ENCODE results near the gene NEURL2.

Gene NEURL2

GRCh38 chr20:45910670-45911485, 19.9 kb upstream of the NEURL2 start:
- peak overlapping the region; percentile 45 for H3K4me3 ChIP-seq (ENCODE audit: low read depth, low read length)
- no peak for TF ChIP-seq CTCF (IDR thresholded peaks at IDR 0.05; ENCODE audit: low read depth, low read length, missing control alignments)
- DNase-seq (ENCODE audit: low read depth): peak; percentile 99

GRCh38 chr20:45909817-45910669, 19.0 kb upstream of the NEURL2 start:
- H3K4me3 ChIP-seq (ENCODE audit: low read depth, low read length): no peak overlapping the region
- TF ChIP-seq CTCF (IDR thresholded peaks at IDR 0.05; ENCODE audit: low read depth, low read length, missing control alignments): no peak
- no peak for DNase-seq (ENCODE audit: low read depth)

GRCh38 chr20:45909336-45909808, 18.4 kb upstream of the NEURL2 start:
- TF ChIP-seq CTCF (IDR thresholded peaks at IDR 0.05; ENCODE audit: low read depth, low read length, missing control alignments): no peak
- H3K4me3 ChIP-seq (ENCODE audit: low read depth, low read length): no peak overlapping the region
- no peak for DNase-seq (ENCODE audit: low read depth)

GRCh38 chr20:45908084-45908483, 17.1 kb upstream of the NEURL2 start:
- no peak for DNase-seq (ENCODE audit: low read depth)
- no peak for TF ChIP-seq CTCF (IDR thresholded peaks at IDR 0.05; ENCODE audit: low read depth, low read length, missing control alignments)
- no peak overlapping the region for H3K4me3 ChIP-seq (ENCODE audit: low read depth, low read length)

- TF ChIP-seq CTCF (IDR thresholded peaks at IDR 0.05; ENCODE audit: low read depth, low read length, missing control alignments): no peak
- DNase-seq (ENCODE audit: low read depth): no peak
- H3K4me3 ChIP-seq (ENCODE audit: low read depth, low read length): no peak overlapping the region
These were observed 16.4 kb upstream of the NEURL2 start for GRCh38 chr20:45907219-45907948.

GRCh38 chr20:45905505-45906079, 14.6 kb upstream of the NEURL2 start:
- DNase-seq (ENCODE audit: low read depth): no peak
- no peak for TF ChIP-seq CTCF (IDR thresholded peaks at IDR 0.05; ENCODE audit: low read depth, low read length, missing control alignments)
- no peak overlapping the region for H3K4me3 ChIP-seq (ENCODE audit: low read depth, low read length)

Measured in GM12864 (cell line).